ENCODE results near the gene NPAS2. TPM values are rescaled to one million over a fixed set of nuclear protein-coding genes. Genes with fewer than 3 reads are reported as not detected.

NPAS2 gene
- total and polyA plus RNA-seq, 2 donors (not counting 3 experiments of a cell fraction or from before 2014, with no cell fraction given), result 29.0 to 53.9 TPM

DNA sequence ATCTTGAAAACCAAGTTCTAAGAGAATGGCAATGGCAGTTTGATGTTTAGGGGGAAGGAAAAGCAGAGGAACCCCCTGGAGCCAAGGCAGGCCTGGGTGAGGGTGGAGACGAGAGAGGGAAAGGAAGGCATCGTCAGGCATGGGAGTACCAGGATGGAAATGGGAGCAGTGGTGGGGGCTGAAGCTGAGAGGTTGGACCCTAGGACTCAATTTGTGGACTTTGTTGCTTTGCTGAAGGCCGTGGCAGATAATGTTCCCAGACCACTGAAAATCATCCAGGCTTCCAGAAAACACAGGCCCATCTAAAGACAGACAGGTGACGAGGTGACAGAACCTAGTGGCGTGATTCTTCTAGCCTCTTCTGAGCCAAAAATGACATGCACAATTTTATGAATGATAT lies 4.9 kb downstream of the NPAS2 start:
- FAIRE-seq (no peak), DNase-seq (ENCODE audit: low read depth, low spot score) (no peak)
- Histone ChIP-seq H3K27me3 (ENCODE audit: control insufficient read depth in 2 of 2, insufficient read depth in 2 of 2, low read length in 2 of 2) (no peaks in the 10 kb centered on the region), H3K27ac (ENCODE audit: insufficient read depth, low read depth, low read length) (no peak overlapping the region), H3K4me1 (ENCODE audit: control insufficient read depth, extremely low read depth, insufficient read depth, low read length) (peaks cover 26% of the 10 kb centered on the region), H3K9ac (replicated peaks; ENCODE audit: extremely low read depth, insufficient read depth, low read length) (no peak overlapping the region), H3K36me3 (ENCODE audit: control insufficient read depth in 2 of 2, extremely low read depth in 1 of 2, insufficient read depth in 2 of 2, low read length in 2 of 2) (no peaks in the 10 kb centered on the region), H2AFZ (ENCODE audit: low read depth, low read length) (no peak overlapping the region), H3K9me1 (replicated peaks; ENCODE audit: control insufficient read depth, extremely low read depth, insufficient read depth, low read length) (no peaks in the 10 kb centered on the region), H3K4me3 (replicated peaks in 1 of 3; ENCODE audit: insufficient read depth in 1 of 3, low read depth in 1 of 3, low read length in 3 of 3) (no peak overlapping the region), H3K79me2 (ENCODE audit: control insufficient read depth, insufficient read depth, low read length) (peaks cover 80% of the 10 kb centered on the region), H3K4me2 (ENCODE audit: insufficient read depth, low read length) (no peak overlapping the region), H4K20me1 (replicated peaks; ENCODE audit: control insufficient read depth, extremely low read depth, insufficient read depth, low read length) (no peaks in the 10 kb centered on the region), H3K9me3 (replicated peaks; ENCODE audit: control insufficient read depth, insufficient read depth, low read length) (no peaks in the 10 kb centered on the region)
- dilution Hi-C loops (cut with MboI; ENCODE audit: extremely low pct_ligation_motif_present, low sequenced_read_pairs) (no loop called here), intact Hi-C loops (cut with micrococcal nuclease) (no loop called here)
- CTCF ChIA-PET, result no interaction called here
- POLR2A ChIA-PET, result no interaction called here
- TF ChIP-seq POLR2A (IDR thresholded peaks at IDR 0.05; ENCODE audit: low read depth, low read length) (no peak), EZH2 (IDR thresholded peaks at IDR 0.05; ENCODE audit: borderline replicate concordance, low read depth, low read length, severe bottlenecking) (no peak), POLR2AphosphoS5 (IDR thresholded peaks at IDR 0.05; ENCODE audit: insufficient read depth, low read depth, low read length) (no peak), GATA2 (IDR thresholded peaks at IDR 0.05; ENCODE audit: insufficient read depth, insufficient read length, low read depth, low read length) (no peak), JUN (IDR thresholded peaks at IDR 0.05; ENCODE audit: borderline replicate concordance, insufficient read depth, insufficient read length, low read depth) (no peak), FOS (IDR thresholded peaks at IDR 0.05; ENCODE audit: borderline replicate concordance, insufficient read depth, low read length) (no peak), MYC (IDR thresholded peaks at IDR 0.05; ENCODE audit: low read depth, low read length) (no peak)
- TF ChIP-seq, protein P1, sequence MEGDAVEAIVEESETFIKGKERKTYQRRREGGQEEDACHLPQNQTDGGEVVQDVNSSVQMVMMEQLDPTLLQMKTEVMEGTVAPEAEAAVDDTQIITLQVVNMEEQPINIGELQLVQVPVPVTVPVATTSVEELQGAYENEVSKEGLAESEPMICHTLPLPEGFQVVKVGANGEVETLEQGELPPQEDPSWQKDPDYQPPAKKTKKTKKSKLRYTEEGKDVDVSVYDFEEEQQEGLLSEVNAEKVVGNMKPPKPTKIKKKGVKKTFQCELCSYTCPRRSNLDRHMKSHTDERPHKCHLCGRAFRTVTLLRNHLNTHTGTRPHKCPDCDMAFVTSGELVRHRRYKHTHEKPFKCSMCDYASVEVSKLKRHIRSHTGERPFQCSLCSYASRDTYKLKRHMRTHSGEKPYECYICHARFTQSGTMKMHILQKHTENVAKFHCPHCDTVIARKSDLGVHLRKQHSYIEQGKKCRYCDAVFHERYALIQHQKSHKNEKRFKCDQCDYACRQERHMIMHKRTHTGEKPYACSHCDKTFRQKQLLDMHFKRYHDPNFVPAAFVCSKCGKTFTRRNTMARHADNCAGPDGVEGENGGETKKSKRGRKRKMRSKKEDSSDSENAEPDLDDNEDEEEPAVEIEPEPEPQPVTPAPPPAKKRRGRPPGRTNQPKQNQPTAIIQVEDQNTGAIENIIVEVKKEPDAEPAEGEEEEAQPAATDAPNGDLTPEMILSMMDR (IDR thresholded peaks at IDR 0.05; ENCODE audit: extremely low read depth in 1 of 2, insufficient read depth in 1 of 2, low read depth in 1 of 2, low read length in 2 of 2), result no peak
- TF ChIP-seq, protein P2, sequence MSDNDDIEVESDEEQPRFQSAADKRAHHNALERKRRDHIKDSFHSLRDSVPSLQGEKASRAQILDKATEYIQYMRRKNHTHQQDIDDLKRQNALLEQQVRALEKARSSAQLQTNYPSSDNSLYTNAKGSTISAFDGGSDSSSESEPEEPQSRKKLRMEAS (IDR thresholded peaks at IDR 0.05; ENCODE audit: insufficient read depth, insufficient read length), result no peak
- no TSS peak for BruUV-seq (replicated peaks)
